Measurements from ENCODE around the gene KHK. TPM values are rescaled to one million over a fixed set of nuclear protein-coding genes. Genes with fewer than 3 reads are reported as not detected.

The KHK gene
- 1 to 10 TPM in 7 of 8 experiments, under 1 TPM in 1; 0.72 to 5.4 (median 3.4) TPM for total RNA-seq

DNA sequence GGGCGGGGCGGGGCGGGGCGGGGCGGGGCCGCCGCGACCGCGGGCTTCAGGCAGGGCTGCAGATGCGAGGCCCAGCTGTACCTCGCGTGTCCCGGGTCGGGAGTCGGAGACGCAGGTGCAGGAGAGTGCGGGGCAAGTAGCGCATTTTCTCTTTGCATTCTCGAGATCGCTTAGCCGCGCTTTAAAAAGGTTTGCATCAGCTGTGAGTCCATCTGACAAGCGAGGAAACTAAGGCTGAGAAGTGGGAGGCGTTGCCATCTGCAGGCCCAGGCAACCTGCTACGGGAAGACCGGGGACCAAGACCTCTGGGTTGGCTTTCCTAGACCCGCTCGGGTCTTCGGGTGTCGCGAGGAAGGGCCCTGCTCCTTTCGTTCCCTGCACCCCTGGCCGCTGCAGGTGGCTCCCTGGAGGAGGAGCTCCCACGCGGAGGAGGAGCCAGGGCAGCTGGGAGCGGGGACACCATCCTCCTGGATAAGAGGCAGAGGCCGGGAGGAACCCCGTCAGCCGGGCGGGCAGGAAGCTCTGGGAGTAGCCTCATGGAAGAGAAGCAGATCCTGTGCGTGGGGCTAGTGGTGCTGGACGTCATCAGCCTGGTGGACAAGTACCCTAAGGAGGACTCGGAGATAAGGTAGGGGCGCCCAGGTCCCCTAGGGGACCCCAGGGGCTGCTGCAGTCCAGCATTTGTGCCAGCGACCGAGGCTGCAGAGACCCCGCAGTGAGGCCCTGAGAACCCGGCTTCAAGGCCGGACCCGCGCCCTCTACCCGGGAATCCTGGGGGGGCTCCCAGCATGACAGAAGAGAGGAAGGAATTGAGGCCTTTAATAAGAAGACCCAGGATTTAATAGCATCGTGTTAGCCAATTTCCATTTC is at the start of gene KHK:
KHK (plus strand) TSS at position 49 of the 870 bp plus-strand sequence; CDS start at position 537, 488 bp downstream.
- ATAC-seq (replicated peaks in 6 of 8): peak in 6 of 8 experiments; percentile 5 to 37 (median 34)
- in situ Hi-C loops (cut with MboI; ENCODE audit: low pct_unique_long_range_greater_than_20kb in 2 of 9, low sequenced_read_pairs in 9 of 9, unreplicated experiment in 9 of 9): loop anchor here in 2 of 9 experiments (25.0 kb wide), 2 partner anchors 125 kb away; partner anchors contain the start of genes ATRAID (in 1 of the 2), CAD (in 1 of the 2), MAPRE3 (in 1 of the 2) and SLC5A6 (in 1 of the 2)
- peaks cover 12 to 13% of the 10 kb centered on the region in 2 donors for H3K4me1 ChIP-seq (replicated peaks in 1 of 2)
- peak within 1 kb of the TSS; percentile 45 to 51 (median 46) for H3K4me3 ChIP-seq
- H3K27ac ChIP-seq: peak within 1 kb of the TSS; percentile 74 to 85
- WGBS, 10 experiments: 0 to 28% (median 7%) methylated on average over 1 to 13 of the region's 54 CpGs; no CpG with 5 or more reads in 3 of the 10 experiments

DNA sequence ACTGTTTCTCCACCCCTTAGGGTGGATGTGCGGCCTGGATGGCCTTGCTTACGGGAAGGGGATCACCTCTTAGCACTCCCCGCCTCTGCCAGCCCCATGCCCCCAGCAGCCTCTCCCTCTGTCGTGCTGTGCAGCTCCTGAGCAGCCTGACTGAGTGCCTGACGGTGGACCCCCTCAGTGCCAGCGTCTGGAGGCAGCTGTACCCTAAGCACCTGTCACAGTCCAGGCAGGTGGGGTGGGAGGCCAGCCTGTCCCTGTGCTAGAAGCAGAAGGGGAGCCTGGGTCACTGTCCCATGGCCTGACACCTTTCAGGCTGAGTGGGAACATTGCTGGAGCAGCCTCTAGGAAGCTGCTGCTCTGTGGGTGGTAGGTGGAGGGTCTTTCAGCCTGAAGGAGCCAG is 48.6 kb upstream of the KHK start:
- no peak overlapping the region for H3K4me3 ChIP-seq
- ATAC-seq (replicated peaks in 6 of 8): no peak
- H3K4me1 ChIP-seq (replicated peaks in 1 of 2): peaks cover 8% of the 10 kb centered on the region in 2 donors
- WGBS, 10 experiments: 88% methylated on average over 3 of the region's 6 CpGs; no CpG with 5 or more reads in 9 of the 10 experiments
- H3K27ac ChIP-seq: no peak overlapping the region
- in situ Hi-C loops (cut with MboI; ENCODE audit: low pct_unique_long_range_greater_than_20kb in 2 of 9, low sequenced_read_pairs in 9 of 9, unreplicated experiment in 9 of 9): loop anchor here in 1 of 9 experiments (25.0 kb wide), 1 partner anchor 201 kb away; the partner anchor contains the start of gene DPYSL5

DNA sequence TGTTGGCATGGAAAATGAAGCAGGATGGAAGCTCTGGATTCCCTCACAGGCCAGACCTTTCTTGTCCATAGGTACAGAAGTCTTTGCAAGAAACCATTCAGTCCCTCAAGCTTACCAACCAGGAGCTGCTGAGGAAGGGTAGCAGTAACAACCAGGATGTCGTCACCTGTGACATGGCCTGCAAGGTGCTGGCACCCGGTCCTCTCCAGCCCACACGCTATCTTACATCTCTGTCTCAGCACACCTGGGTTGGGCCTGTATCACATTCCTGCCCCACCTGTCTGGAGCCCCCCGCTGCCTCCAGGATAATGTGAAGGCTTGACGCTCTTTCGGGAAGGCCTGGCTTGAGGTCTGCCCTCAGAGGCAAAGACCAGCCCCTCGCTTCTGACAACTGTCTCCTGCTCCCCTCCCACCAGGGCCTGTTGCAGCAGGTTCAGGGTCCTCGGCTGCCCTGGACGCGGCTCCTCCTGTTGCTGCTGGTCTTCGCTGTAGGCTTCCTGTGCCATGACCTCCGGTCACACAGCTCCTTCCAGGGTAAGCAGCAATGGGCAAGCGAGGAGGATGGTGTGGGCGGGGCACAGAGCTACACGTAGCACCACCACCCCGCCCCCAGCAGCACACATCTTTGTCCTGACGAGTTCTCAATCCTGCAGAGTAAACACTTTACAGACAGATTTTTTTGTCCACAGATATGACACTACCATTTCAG is 47.8 kb upstream of the KHK start:
- in situ Hi-C loops (cut with MboI; ENCODE audit: low pct_unique_long_range_greater_than_20kb in 2 of 9, low sequenced_read_pairs in 9 of 9, unreplicated experiment in 9 of 9): loop anchor here in 1 of 9 experiments (25.0 kb wide), 1 partner anchor 201 kb away; the partner anchor contains the start of gene DPYSL5

DNA sequence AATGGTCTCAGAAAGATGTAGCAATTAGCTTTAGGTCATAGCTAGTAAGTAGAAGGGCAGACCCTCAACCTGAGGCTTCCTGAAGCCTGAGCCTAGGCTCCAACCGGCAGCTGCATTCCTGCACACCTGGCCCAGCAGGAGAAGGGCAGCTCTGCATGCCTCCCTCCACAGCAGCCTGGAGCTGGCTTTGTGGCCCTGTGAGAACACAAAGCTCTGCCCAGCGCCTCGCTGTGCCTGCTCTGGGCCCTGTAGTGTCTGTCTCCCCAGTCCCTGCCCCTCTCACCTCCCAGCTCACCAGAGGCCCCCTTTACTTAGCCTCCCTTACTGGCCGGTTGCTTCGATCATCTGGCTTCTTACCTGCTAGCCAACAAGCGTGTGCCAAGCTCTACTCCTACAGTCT is 47.1 kb upstream of the KHK start:
- Histone ChIP-seq H3K27ac (no peak overlapping the region), H3K4me1 (replicated peaks in 1 of 2) (no peaks in the 10 kb centered on the region), H3K4me3 (no peak overlapping the region)
- in situ Hi-C loops (cut with MboI; ENCODE audit: low pct_unique_long_range_greater_than_20kb in 2 of 9, low sequenced_read_pairs in 9 of 9, unreplicated experiment in 9 of 9): loop anchor here in 1 of 9 experiments (25.0 kb wide), 1 partner anchor 202 kb away; the partner anchor contains the start of gene DPYSL5
- no peak for ATAC-seq (replicated peaks in 6 of 8)
- 40 to 100% (median 90%) methylated on average over 1 to 2 of the region's 6 CpGs; no CpG with 5 or more reads in 5 of the 10 experiments for WGBS, 10 experiments

More for the DNA sequence above, 47.8 kb upstream of the KHK start:
- WGBS, 10 experiments: 80 to 100% (median 87%) methylated on average over 1 to 6 of the region's 17 CpGs; no CpG with 5 or more reads in 3 of the 10 experiments
- Histone ChIP-seq H3K4me1 (replicated peaks in 1 of 2) (peaks cover 5% of the 10 kb centered on the region in 2 donors), H3K27ac (no peak overlapping the region), H3K4me3 (no peak overlapping the region)
- peak in 2 of 8 experiments; percentile 10 to 14 for ATAC-seq (replicated peaks in 6 of 8)

DNA sequence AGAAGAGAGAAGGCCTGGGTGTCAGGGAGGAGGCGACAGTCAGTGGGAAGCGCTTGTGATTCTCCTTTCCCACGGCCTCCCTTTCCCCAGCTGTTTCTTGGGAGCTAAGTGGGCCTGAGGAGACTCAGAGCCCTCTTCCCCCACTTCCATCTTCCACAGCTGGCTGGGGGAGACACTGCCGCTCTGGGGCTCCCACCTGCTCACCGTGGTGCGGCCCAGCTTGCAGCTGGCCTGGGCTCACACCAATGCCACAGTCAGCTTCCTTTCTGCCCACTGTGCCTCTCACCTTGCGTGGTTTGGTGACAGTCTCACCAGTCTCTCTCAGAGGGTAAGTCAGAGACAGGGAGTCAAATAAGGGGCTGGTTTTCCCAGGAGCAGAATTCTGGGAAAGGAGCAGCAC is 46.7 kb upstream of the KHK start:
- ATAC-seq (replicated peaks in 6 of 8): peak in 2 of 8 experiments; percentile 5 to 10
- Histone ChIP-seq H3K4me3 (no peak overlapping the region), H3K4me1 (replicated peaks in 1 of 2) (no peaks in the 10 kb centered on the region), H3K27ac (no peak overlapping the region)
- 58 to 100% (median 100%) methylated on average over 2 to 4 of the region's 7 CpGs; no CpG with 5 or more reads in 7 of the 10 experiments for WGBS, 10 experiments
- in situ Hi-C loops (cut with MboI; ENCODE audit: low pct_unique_long_range_greater_than_20kb in 2 of 9, low sequenced_read_pairs in 9 of 9, unreplicated experiment in 9 of 9): loop anchor here in 1 of 9 experiments (25.0 kb wide), 1 partner anchor 203 kb away; the partner anchor contains the start of gene DPYSL5

DNA sequence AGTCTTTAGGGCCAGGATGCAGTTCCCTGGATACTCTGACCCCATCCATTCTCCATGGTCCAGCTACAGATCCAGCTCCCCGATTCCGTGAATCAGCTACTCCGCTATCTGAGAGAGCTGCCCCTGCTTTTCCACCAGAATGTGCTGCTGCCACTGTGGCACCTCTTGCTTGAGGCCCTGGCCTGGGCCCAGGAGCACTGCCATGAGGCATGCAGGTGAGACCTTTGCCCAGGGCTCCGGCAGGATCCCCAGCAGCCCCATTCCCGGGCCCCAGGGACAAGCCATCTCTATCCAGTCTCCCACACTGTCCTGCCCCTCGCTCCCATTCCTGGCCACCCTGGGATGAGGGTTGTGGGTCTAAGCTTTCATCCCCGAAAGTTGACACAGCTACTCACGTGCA is 46.3 kb upstream of the KHK start:
- Histone ChIP-seq H3K4me1 (replicated peaks in 1 of 2) (no peaks in the 10 kb centered on the region), H3K27ac (no peak overlapping the region), H3K4me3 (no peak overlapping the region)
- 60 to 100% (median 91%) methylated on average over 1 to 4 of the region's 8 CpGs; no CpG with 5 or more reads in 6 of the 10 experiments for WGBS, 10 experiments
- ATAC-seq (replicated peaks in 6 of 8): peak in 3 of 8 experiments; percentile 10 to 15 (median 14)
- in situ Hi-C loops (cut with MboI; ENCODE audit: low pct_unique_long_range_greater_than_20kb in 2 of 9, low sequenced_read_pairs in 9 of 9, unreplicated experiment in 9 of 9): loop anchor here in 1 of 9 experiments (25.0 kb wide), 1 partner anchor 203 kb away; the partner anchor contains the start of gene DPYSL5

DNA sequence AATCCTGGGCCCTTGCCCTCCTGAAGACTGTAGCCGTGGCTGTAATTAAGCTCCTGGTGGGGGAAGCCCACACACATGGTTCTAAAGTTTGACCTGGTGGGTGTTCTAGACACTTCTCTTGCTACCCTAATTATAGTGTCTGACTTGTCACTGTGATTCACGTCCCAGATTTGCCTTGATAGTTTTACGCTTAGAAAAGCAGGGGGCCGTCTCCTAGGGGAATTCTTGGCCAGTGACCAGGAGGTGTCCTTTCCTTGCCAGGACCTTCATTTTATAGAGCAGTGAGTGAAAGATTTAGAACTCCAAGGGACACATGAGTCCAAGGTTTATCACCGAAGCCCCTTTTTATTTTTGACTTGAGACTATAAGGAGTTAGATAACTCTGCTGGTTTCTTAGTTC is 44.8 kb upstream of the KHK start:
- peak in 1 of 8 experiments; percentile 8 for ATAC-seq (replicated peaks in 6 of 8)
- Histone ChIP-seq H3K4me3 (no peak overlapping the region), H3K4me1 (replicated peaks in 1 of 2) (no peaks in the 10 kb centered on the region), H3K27ac (no peak overlapping the region)
- 54 to 90% (median 74%) methylated on average over 1 to 5 of the region's 5 CpGs; no CpG with 5 or more reads in 2 of the 10 experiments for WGBS, 10 experiments
- in situ Hi-C loops (cut with MboI; ENCODE audit: low pct_unique_long_range_greater_than_20kb in 2 of 9, low sequenced_read_pairs in 9 of 9, unreplicated experiment in 9 of 9): loop anchor here in 1 of 9 experiments (25.0 kb wide), 1 partner anchor 204 kb away; the partner anchor contains the start of gene DPYSL5

DNA sequence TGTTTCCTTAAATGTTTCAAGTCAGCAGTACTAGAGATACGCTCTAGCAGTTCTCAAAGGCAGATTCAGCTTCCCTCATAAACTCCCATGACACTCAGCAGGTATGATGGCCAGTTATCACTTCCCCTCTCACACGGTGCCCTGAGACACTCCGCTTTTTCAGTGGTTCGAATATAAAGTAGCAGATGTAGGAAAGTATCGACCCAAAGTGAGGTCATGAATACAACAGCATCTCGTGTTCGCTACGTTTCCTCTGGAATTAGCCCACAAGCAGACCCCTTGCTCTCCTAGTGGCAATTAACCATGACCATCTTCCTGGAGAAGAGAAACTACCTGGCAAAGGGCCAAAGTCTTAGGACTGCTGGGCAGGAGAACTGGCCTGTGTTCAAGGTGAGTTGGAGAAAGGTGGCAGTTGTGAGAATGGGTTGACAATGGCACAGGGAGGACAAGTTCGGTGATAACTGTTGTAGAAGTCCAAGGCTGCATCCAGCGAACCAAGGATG is 44.4 kb upstream of the KHK start:
- 69 to 100% (median 89%) methylated on average over 1 to 10 of the region's 10 CpGs; no CpG with 5 or more reads in 1 of the 10 experiments for WGBS, 10 experiments
- in situ Hi-C loops (cut with MboI; ENCODE audit: low pct_unique_long_range_greater_than_20kb in 2 of 9, low sequenced_read_pairs in 9 of 9, unreplicated experiment in 9 of 9): loop anchor here in 1 of 9 experiments (25.0 kb wide), 1 partner anchor 205 kb away; the partner anchor contains the start of gene DPYSL5
- ATAC-seq (replicated peaks in 6 of 8): no peak

DNA sequence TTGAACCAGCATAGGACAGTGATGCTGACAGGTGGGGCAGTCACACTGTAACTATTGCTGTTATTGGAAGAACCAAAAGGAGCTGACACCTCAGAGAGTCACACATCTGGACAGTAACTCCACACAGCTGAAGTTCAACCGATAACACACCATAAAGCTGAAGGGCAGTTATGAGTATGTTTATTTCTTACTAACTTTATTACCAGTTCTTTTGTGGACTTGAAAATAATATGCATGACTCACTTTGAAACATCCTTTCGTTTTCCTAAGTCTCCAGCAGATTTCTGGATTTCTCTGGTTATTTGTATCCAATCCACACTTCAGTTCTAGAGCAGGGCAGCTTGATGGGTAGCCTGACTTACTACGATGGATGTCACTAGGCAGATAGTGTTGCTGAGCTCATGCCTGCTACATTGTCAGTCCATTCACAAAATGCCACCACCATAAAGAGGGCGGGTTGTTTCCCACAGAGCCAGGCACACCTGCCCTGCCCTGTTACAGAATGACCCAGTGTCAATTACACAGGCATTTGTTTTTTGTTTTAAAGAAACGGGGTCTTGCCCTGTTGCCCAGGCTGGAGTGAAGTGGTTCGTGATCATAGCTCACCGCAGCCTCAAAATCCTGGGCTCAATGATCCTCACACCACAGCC is 43.5 kb upstream of the KHK start:
- WGBS, 10 experiments: 69 to 90% (median 80%) methylated on average over 1 to 5 of the region's 7 CpGs; no CpG with 5 or more reads in 1 of the 10 experiments
- no peaks in the 10 kb centered on the region for H3K4me1 ChIP-seq (replicated peaks in 1 of 2)
- no peak for ATAC-seq (replicated peaks in 6 of 8)
- H3K27ac ChIP-seq: no peak overlapping the region
- in situ Hi-C loops (cut with MboI; ENCODE audit: low pct_unique_long_range_greater_than_20kb in 2 of 9, low sequenced_read_pairs in 9 of 9, unreplicated experiment in 9 of 9): loop anchor here in 1 of 9 experiments (25.0 kb wide), 1 partner anchor 206 kb away; the partner anchor contains the start of gene DPYSL5
- no peak overlapping the region for H3K4me3 ChIP-seq

More for the DNA sequence above, 44.4 kb upstream of the KHK start:
- no peaks in the 10 kb centered on the region for H3K4me1 ChIP-seq (replicated peaks in 1 of 2)
- H3K27ac ChIP-seq: no peak overlapping the region
- no peak overlapping the region for H3K4me3 ChIP-seq

DNA sequence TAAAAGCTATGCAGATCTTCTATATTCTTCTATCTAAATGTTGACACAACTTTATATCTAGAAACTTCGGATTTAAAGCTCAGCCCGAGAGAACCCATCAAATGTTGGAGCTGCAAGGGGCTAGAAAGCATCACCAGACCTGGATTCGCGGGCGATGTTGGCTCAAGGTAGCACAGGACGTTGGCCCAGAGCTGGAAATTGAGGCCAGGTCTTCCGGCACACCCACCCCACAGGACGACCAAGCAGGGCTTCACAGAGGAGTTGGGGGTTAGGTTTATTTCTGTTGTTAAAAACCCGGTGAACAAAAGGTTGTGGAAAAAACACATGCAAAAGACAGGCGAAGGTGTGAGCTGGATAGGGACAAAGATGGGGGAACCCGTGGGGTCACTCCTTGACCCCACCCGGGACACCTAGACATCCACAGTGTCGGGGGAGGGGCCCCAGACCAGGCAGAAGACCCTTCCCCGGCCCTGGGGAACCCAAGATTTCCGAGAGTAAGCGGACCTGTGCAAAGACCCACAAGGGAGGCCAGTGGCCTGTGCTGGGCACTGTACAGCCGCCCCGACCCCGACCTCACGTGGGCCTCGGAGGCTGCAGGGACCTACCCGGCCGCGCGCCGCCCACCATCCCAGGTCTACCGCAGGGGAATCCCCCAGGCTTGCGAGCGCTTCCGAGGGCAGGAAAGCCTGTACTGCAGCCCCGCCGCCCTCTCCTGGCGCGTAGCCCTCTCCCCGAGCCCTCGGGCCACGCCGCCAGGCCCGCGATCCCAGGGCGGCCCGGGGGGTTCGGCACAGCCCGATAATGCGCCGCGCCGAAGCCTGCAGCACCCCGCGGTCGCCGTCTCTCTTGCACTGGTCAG is 36.9 kb upstream of the KHK start:
- in situ Hi-C loops (cut with MboI; ENCODE audit: low pct_unique_long_range_greater_than_20kb in 2 of 9, low sequenced_read_pairs in 9 of 9, unreplicated experiment in 9 of 9): loop anchor here in 1 of 9 experiments (25.0 kb wide), 1 partner anchor 212 kb away; the partner anchor contains the start of gene DPYSL5
- 5 to 82% (median 30%) methylated on average over 2 to 38 of the region's 52 CpGs; no CpG with 5 or more reads in 4 of the 10 experiments for WGBS, 10 experiments
- peak overlapping the region; percentile 81 to 99 (median 89) for H3K4me3 ChIP-seq
- peaks cover 8 to 10% of the 10 kb centered on the region in 2 donors for H3K4me1 ChIP-seq (replicated peaks in 1 of 2)
- peak overlapping the region; percentile 96 to 98 for H3K27ac ChIP-seq
- ATAC-seq (replicated peaks in 6 of 8): peak in 6 of 8 experiments; percentile 2 to 25 (median 14)

Data from motor neuron (in vitro differentiated cells).